Thyroid gland (tissue), 4 donors: ENCODE measurements around the gene LRRC34.

Experiments used
- POLR2A ChIP-seq, 2 donors: fragments of 450-650 bp; IDR thresholded peaks; one replicate each; pipeline ENCODE4 v1.6.1; 2017; ENCODE audit warnings: antibody characterized with exemption in 2 of 2, mild to moderate bottlenecking in 2 of 2, moderate library complexity in 1 of 2
- TF ChIP-seq, protein P1 (sequence below), 6 experiments: fragments of 200-600 bp in 3 of 6; fragments of 450-650 bp in 3 of 6; sonication (generic) in 3 of 6; IDR thresholded peaks; one replicate each; pipeline ENCODE4 v1.5.1; 2016 to 2019; ENCODE audit warnings: antibody characterized with exemption in 6 of 6, mild to moderate bottlenecking in 2 of 6, inconsistent platforms in 1 of 6, moderate library complexity in 1 of 6

- TF ChIP-seq, protein P1, sequence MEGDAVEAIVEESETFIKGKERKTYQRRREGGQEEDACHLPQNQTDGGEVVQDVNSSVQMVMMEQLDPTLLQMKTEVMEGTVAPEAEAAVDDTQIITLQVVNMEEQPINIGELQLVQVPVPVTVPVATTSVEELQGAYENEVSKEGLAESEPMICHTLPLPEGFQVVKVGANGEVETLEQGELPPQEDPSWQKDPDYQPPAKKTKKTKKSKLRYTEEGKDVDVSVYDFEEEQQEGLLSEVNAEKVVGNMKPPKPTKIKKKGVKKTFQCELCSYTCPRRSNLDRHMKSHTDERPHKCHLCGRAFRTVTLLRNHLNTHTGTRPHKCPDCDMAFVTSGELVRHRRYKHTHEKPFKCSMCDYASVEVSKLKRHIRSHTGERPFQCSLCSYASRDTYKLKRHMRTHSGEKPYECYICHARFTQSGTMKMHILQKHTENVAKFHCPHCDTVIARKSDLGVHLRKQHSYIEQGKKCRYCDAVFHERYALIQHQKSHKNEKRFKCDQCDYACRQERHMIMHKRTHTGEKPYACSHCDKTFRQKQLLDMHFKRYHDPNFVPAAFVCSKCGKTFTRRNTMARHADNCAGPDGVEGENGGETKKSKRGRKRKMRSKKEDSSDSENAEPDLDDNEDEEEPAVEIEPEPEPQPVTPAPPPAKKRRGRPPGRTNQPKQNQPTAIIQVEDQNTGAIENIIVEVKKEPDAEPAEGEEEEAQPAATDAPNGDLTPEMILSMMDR (IDR thresholded peaks at IDR 0.05) = no peak
- no peak for TF ChIP-seq POLR2A (IDR thresholded peaks at IDR 0.05)
These were observed 42.8 kb upstream of the LRRC34 start for GRCh38 chr3:169855514-169855913.
